Neutrophil (primary cell): ENCODE measurements around the gene SULT1A2.
"Not testable (repeated sequence)": the region's sequence is repeated elsewhere in the genome, so short reads cannot be mapped to it uniquely, and the experiment has no call there.

Source experiments
- H3K27ac ChIP-seq: fragments of 200-600 bp; sonication (generic); 2 replicates; pipeline ENCODE4 v1.5.1; 2016; ENCODE audit warnings: mild to moderate bottlenecking, moderate library complexity
- H3K27me3 ChIP-seq: fragments of 200-600 bp; sonication (generic); 2 replicates; pipeline ENCODE4 v1.6.0; 2016; ENCODE audit warnings: mild to moderate bottlenecking
- H3K36me3 ChIP-seq: fragments of 200-600 bp; sonication (generic); 2 replicates; pipeline ENCODE4 v1.5.1; 2017
- H3K4me1 ChIP-seq, 2 experiments: fragments of 200-600 bp in 1 of 2; sonication (generic) in 1 of 2; 1 replicate in 1 of 2; 2 replicates in 1 of 2; pipeline versions ENCODE4 v1.5.1 to v1.6.1; 2013 to 2016; ENCODE audit warnings: low read depth in 1 of 2, low read length in 1 of 2, mild to moderate bottlenecking in 1 of 2, moderate library complexity in 1 of 2; ENCODE audit not compliant: control insufficient read depth in 1 of 2, insufficient read depth in 1 of 2
- H3K4me3 ChIP-seq, 2 experiments: fragments of 200-600 bp in 1 of 2; sonication (generic) in 1 of 2; 1 replicate in 1 of 2; 2 replicates in 1 of 2; pipeline ENCODE4 v1.5.1; 2013 to 2016; ENCODE audit warnings: low read depth in 1 of 2, low read length in 1 of 2, mild to moderate bottlenecking in 1 of 2, moderate library complexity in 1 of 2
- H3K9me3 ChIP-seq: fragments of 200-600 bp; sonication (generic); 2 replicates; pipeline ENCODE4 v1.5.1; 2016
- CTCF ChIP-seq: fragments of 200-600 bp; sonication (generic); IDR thresholded peaks from 2 replicates; pipeline ENCODE4 v1.5.1; 2016; ENCODE audit warnings: antibody characterized with exemption

SULT1A2 gene

GRCh38 chr16:28596840-28597691 is at the start of gene SULT1A2:
TSS of gene SULT1A2 (minus strand) at chr16:28597050. CDS start at chr16:28595930, 1,120 bp downstream.
- no peak for TF ChIP-seq CTCF
- Histone ChIP-seq H3K4me1 (peaks cover 27 to 34% of the 10 kb centered on the region in 2 experiments), H3K27ac (peak within 1 kb of the TSS; percentile 72), H3K36me3 (peaks cover 9% of the 10 kb centered on the region), H3K9me3 (no peaks in the 10 kb centered on the region), H3K4me3 (peak within 1 kb of the TSS; percentile 12 to 38), H3K27me3 (no peaks in the 10 kb centered on the region)

- H3K4me3 ChIP-seq, H3K27me3 ChIP-seq, H3K27ac ChIP-seq, H3K36me3 ChIP-seq, H3K4me1 ChIP-seq, H3K9me3 ChIP-seq: not testable (repeated sequence)
These were observed 43.1 kb upstream of the SULT1A2 start for GRCh38 chr16:28639959-28640358.

- not testable (repeated sequence) for H3K27ac ChIP-seq, H3K4me1 ChIP-seq, H3K36me3 ChIP-seq, H3K9me3 ChIP-seq, H3K27me3 ChIP-seq, H3K4me3 ChIP-seq
These were observed 41.5 kb upstream of the SULT1A2 start for GRCh38 chr16:28638359-28638758.

GRCh38 chr16:28637765-28638164 is 40.9 kb upstream of the SULT1A2 start, which contains the start of gene NPIPB8:
TSS of gene NPIPB8 (plus strand) at chr16:28638065. CDS start at chr16:28638361, 296 bp downstream.
- H3K27ac ChIP-seq, H3K9me3 ChIP-seq, H3K27me3 ChIP-seq, H3K4me1 ChIP-seq, H3K36me3 ChIP-seq, H3K4me3 ChIP-seq: not testable (repeated sequence)

- H3K27ac ChIP-seq, H3K36me3 ChIP-seq, H3K9me3 ChIP-seq, H3K4me3 ChIP-seq, H3K4me1 ChIP-seq, H3K27me3 ChIP-seq: not testable (repeated sequence)
These were observed 39.4 kb upstream of the SULT1A2 start for GRCh38 chr16:28636093-28636823.

GRCh38 chr16:28630905-28631304 is 34.1 kb upstream of the SULT1A2 start:
- not testable (repeated sequence) for H3K4me3 ChIP-seq, H3K4me1 ChIP-seq, H3K9me3 ChIP-seq, H3K27ac ChIP-seq, H3K27me3 ChIP-seq, H3K36me3 ChIP-seq

GRCh38 chr16:28623172-28623711 is 26.4 kb upstream of the SULT1A2 start:
- H3K27ac ChIP-seq = no peak overlapping the region
- no peak for TF ChIP-seq CTCF
- no peaks in the 10 kb centered on the region for H3K9me3 ChIP-seq
- H3K4me1 ChIP-seq = peaks cover 13 to 14% of the 10 kb centered on the region in 2 experiments
- peak overlapping the region; percentile 32 to 55 for H3K4me3 ChIP-seq
- no peaks in the 10 kb centered on the region for H3K36me3 ChIP-seq
- peaks cover 30% of the 10 kb centered on the region for H3K27me3 ChIP-seq

- H3K36me3 ChIP-seq, H3K9me3 ChIP-seq, H3K27ac ChIP-seq: not testable (repeated sequence)
- Histone ChIP-seq H3K4me1 (peaks cover 19 to 20% of the 10 kb centered on the region in 2 experiments), H3K27me3 (peaks cover 30% of the 10 kb centered on the region), H3K4me3 (peak overlapping the region in 1 of 2 experiments; percentile 55)
These were observed 25.8 kb upstream of the SULT1A2 start for GRCh38 chr16:28622532-28623171.
